Activated CD8-positive, alpha-beta T cell treated with anti-CD3 and anti-CD28 coated beads for 36 hours (primary cell): ENCODE measurements around the gene ADAMTS4. TPM values are rescaled to one million over a fixed set of nuclear protein-coding genes. Genes with fewer than 3 reads are reported as not detected.

Experiments
- ATAC-seq: fragments of 200-7000 bp; cut with Tn5 transposase; one replicate; pipeline ENCODE4 v1.10.0; 2021; ENCODE audit warnings: mild to moderate bottlenecking, moderate library complexity
- CTCF ChIA-PET: fragments of 350-600 bp; sonication (Branson Sonifier 250); formaldehyde crosslinking; loops from one replicate; lab custom pipeline; 2021; ENCODE audit warnings: antibody characterized with exemption; lab: Charles Lee
- POLR2A ChIA-PET: fragments of 350-600 bp; sonication (Branson Sonifier 250); formaldehyde crosslinking; loops from one replicate; lab custom pipeline; 2021; ENCODE audit warnings: antibody characterized with exemption; lab: Charles Lee
- DNase-seq: peaks from one replicate; pipeline ENCODE4 v3.0.0-alpha.2; 2020
- H3K27ac Mint-ChIP-seq: one replicate; pipeline ENCODE4 v1.8.0; 2021; ENCODE audit warnings: mild to moderate bottlenecking, mixed read lengths
- H3K27me3 Mint-ChIP-seq: one replicate; pipeline ENCODE4 v1.8.0; 2021; ENCODE audit warnings: mixed read lengths
- H3K36me3 Mint-ChIP-seq: one replicate; pipeline ENCODE4 v1.8.0; 2021; ENCODE audit warnings: low read depth, mixed read lengths
- H3K4me1 Mint-ChIP-seq: one replicate; pipeline ENCODE4 v1.8.0; 2021; ENCODE audit warnings: low read depth, mixed read lengths
- H3K4me3 Mint-ChIP-seq: one replicate; pipeline ENCODE4 v1.8.0; 2021; ENCODE audit warnings: mild to moderate bottlenecking, moderate library complexity, mixed read lengths
- H3K9me3 Mint-ChIP-seq: one replicate; pipeline ENCODE4 v1.8.0; 2021; ENCODE audit warnings: mixed read lengths
- CTCF ChIP-seq: fragments of 200-600 bp; IDR thresholded peaks from one replicate; pipeline ENCODE4 v1.8.0; 2022; ENCODE audit warnings: antibody characterized with exemption, mild to moderate bottlenecking
- intact Hi-C: fragments of 100-400 bp; cut with micrococcal nuclease; formaldehyde crosslinking; loops from one replicate; pipeline ENCODE4 v1.10.0; 2022
- total RNA-seq, 2 experiments: library from RNA; stranded (reverse); gene quantifications; one replicate each; pipeline ENCODE4 v1.2.3, GENCODE V29; 2021

ADAMTS4 gene
- total RNA-seq, 2 experiments from 2014 or later: 1.1 to 1.8 TPM

- H3K9me3 Mint-ChIP-seq: no peaks in the 10 kb centered on the region
- CTCF ChIA-PET: interaction anchor here (0.9 to 1.2 kb wide), 2 partner anchors 10 to 194 kb away, joined by 3 read pairs; no protein-coding TSS in a partner anchor
- H3K36me3 Mint-ChIP-seq: no peaks in the 10 kb centered on the region
- H3K27me3 Mint-ChIP-seq: no peaks in the 10 kb centered on the region
- DNase-seq: no peak
- no peak for TF ChIP-seq CTCF
- H3K4me1 Mint-ChIP-seq: peaks cover 47% of the 10 kb centered on the region
- H3K27ac Mint-ChIP-seq: no peak overlapping the region
- H3K4me3 Mint-ChIP-seq: no peak overlapping the region
- POLR2A ChIA-PET: no interaction called here
- no peak for ATAC-seq
- intact Hi-C loops: no loop called here
Measured at GRCh38 chr1:161189036-161189435, 9.8 kb downstream of the ADAMTS4 start.

- ChIA-PET CTCF (interaction anchor here (0.9 to 1.5 kb wide), 2 partner anchors 11 to 37 kb away, joined by 3 to 5 read pairs; partner anchors contain the start of gene TOMM40L), POLR2A (no interaction called here)
- Mint-ChIP-seq H3K36me3 (no peaks in the 10 kb centered on the region), H3K27ac (peak overlapping the region; percentile 74), H3K9me3 (no peaks in the 10 kb centered on the region), H3K4me3 (no peak overlapping the region), H3K4me1 (peaks cover 53% of the 10 kb centered on the region), H3K27me3 (no peaks in the 10 kb centered on the region)
- intact Hi-C loops: no loop called here
- ATAC-seq (no peak), DNase-seq (no peak)
- no peak for TF ChIP-seq CTCF
Measured at GRCh38 chr1:161188381-161188780, 10.5 kb downstream of the ADAMTS4 start.

GRCh38 chr1:161187311-161187710 lies 11.5 kb downstream of the ADAMTS4 start:
- H3K36me3 Mint-ChIP-seq: no peaks in the 10 kb centered on the region
- H3K27me3 Mint-ChIP-seq: no peaks in the 10 kb centered on the region
- DNase-seq (no peak), ATAC-seq (no peak)
- no peak overlapping the region for H3K4me3 Mint-ChIP-seq
- intact Hi-C loops: no loop called here
- ChIA-PET CTCF (interaction anchor here (1.3 to 1.6 kb wide), 3 partner anchors 10 to 104 kb away, joined by 3 to 5 read pairs (median 5); partner anchors contain the start of genes B4GALT3 and TOMM40L), POLR2A (interaction anchor here (1.0 to 1.4 kb wide), 2 partner anchors 30 to 38 kb away, joined by 3 to 6 read pairs; partner anchors contain the start of gene TOMM40L)
- peaks cover 56% of the 10 kb centered on the region for H3K4me1 Mint-ChIP-seq
- H3K9me3 Mint-ChIP-seq: no peaks in the 10 kb centered on the region
- no peak for TF ChIP-seq CTCF
- H3K27ac Mint-ChIP-seq: peak overlapping the region; percentile 95

- no peak for TF ChIP-seq CTCF
- H3K27ac Mint-ChIP-seq: peak overlapping the region; percentile 95
- intact Hi-C loops: no loop called here
- ATAC-seq (no peak), DNase-seq (no peak)
- H3K27me3 Mint-ChIP-seq: no peaks in the 10 kb centered on the region
- CTCF ChIA-PET: interaction anchor here (0.7 to 2.0 kb wide), 13 partner anchors 9 to 196 kb away, joined by 3 to 14 read pairs (median 4); partner anchors contain the start of genes B4GALT3, PPOX and TOMM40L
- POLR2A ChIA-PET: interaction anchor here (0.6 to 1.4 kb wide), 6 partner anchors 16 to 201 kb away, joined by 3 to 6 read pairs (median 4); partner anchors contain the start of genes NDUFS2, PPOX and TOMM40L
- H3K36me3 Mint-ChIP-seq: no peaks in the 10 kb centered on the region
- H3K9me3 Mint-ChIP-seq: no peaks in the 10 kb centered on the region
- peaks cover 68% of the 10 kb centered on the region for H3K4me1 Mint-ChIP-seq
- H3K4me3 Mint-ChIP-seq: peak overlapping the region; percentile 48
Measured at GRCh38 chr1:161185732-161186311, 13.0 kb downstream of the ADAMTS4 start.

- intact Hi-C loops: no loop called here
- ATAC-seq: peak; percentile 74
Measured at GRCh38 chr1:161185282-161185682, 13.6 kb downstream of the ADAMTS4 start.

More at GRCh38 chr1:161185282-161185682, 13.6 kb downstream of the ADAMTS4 start:
- CTCF ChIA-PET: interaction anchor here (0.7 to 2.0 kb wide), 7 partner anchors 9 to 197 kb away, joined by 3 to 14 read pairs (median 4); partner anchors contain the start of gene TOMM40L
- peak; percentile 89 for DNase-seq
- TF ChIP-seq CTCF: no peak
- H3K27ac Mint-ChIP-seq: peak overlapping the region; percentile 95
- peak overlapping the region; percentile 48 for H3K4me3 Mint-ChIP-seq
- peaks cover 74% of the 10 kb centered on the region for H3K4me1 Mint-ChIP-seq
- no peaks in the 10 kb centered on the region for H3K9me3 Mint-ChIP-seq
- POLR2A ChIA-PET: interaction anchor here (0.8 to 1.4 kb wide), 2 partner anchors 17 to 20 kb away, joined by 5 read pairs; partner anchors contain the start of gene NDUFS2
- no peaks in the 10 kb centered on the region for H3K27me3 Mint-ChIP-seq
- no peaks in the 10 kb centered on the region for H3K36me3 Mint-ChIP-seq
